ENCODE results near the gene F12. TPM values are rescaled to one million over a fixed set of nuclear protein-coding genes. Genes with fewer than 3 reads are reported as not detected.

The F12 gene
- total RNA-seq, 1 donor from 2014 or later, result 1.8 TPM

DNA sequence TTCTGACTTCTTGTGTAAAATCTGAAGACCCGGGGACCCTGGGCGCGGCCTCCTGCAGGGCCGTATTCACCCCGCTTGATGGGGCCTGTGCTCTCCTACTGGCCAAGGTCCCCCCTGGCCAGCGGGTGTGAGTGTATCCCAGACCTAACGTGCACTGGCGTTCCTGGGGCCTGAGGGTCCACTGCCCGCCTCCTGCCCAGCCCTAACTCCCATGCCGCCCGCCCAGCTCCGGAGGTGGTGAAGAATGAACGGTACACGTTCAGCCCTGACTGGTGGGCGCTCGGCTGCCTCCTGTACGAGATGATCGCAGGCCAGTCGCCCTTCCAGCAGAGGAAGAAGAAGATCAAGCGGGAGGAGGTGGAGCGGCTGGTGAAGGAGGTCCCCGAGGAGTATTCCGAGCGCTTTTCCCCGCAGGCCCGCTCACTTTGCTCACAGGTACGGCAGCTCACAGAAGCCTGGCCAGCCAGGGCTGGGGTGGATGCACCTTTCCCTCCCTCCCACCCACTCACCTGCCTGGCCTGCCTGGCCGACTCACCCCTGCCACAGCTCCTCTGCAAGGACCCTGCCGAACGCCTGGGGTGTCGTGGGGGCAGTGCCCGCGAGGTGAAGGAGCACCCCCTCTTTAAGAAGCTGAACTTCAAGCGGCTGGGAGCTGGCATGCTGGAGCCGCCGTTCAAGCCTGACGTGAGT lies 26.6 kb upstream of the F12 start:
- no peaks in the 10 kb centered on the region for H3K27me3 Mint-ChIP-seq (ENCODE audit: low read depth)
- H3K4me1 Mint-ChIP-seq (ENCODE audit: low read depth), result peaks cover 10% of the 10 kb centered on the region
- no peak for TF ChIP-seq CTCF (IDR thresholded peaks at IDR 0.05)
- H3K4me3 Mint-ChIP-seq (ENCODE audit: unreplicated experiment), result no peak overlapping the region
- no peaks in the 10 kb centered on the region for H3K9me3 Mint-ChIP-seq (ENCODE audit: low read depth)
- peaks cover 19% of the 10 kb centered on the region for H3K36me3 Mint-ChIP-seq (ENCODE audit: low read depth)
- H3K27ac Mint-ChIP-seq (ENCODE audit: unreplicated experiment), result no peak overlapping the region
- no peak for DNase-seq (ENCODE audit: low spot score)

DNA sequence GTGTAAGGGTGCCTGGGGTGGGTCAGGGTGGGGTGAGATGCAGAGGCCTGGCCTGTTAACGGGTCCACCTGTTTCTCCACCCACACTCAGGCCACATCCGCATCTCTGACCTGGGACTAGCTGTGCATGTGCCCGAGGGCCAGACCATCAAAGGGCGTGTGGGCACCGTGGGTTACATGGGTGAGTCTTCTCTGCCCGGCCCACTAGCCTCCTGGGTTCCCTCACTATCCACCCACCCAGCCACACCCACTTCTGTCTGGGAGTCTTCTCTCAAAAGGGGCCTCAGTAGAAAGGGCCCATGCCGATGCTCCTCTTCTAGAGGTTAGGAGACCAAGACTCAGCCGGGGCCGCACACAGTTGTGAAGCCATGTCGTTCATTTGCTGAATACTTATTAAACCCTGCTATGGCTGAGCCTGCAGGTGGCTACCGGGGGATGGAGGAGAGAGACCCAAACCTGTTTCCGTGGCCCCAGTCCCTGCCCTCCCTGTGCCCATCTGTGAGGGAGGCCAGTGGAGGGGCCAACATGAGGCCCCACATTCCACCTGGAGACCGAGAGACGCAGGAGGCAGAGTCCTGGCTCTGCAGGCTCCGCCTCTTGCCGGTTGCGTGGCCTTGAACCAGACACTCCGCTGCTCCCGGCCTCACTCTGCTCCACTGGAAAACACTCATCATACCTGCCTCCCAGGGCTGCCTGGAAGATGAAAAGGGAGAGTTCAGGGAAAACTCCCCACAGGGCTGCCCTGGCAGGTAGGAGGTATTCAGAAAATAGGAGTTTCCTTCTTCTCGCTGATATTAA lies 25.8 kb upstream of the F12 start:
- no peak overlapping the region for H3K4me3 Mint-ChIP-seq (ENCODE audit: unreplicated experiment)

DNA sequence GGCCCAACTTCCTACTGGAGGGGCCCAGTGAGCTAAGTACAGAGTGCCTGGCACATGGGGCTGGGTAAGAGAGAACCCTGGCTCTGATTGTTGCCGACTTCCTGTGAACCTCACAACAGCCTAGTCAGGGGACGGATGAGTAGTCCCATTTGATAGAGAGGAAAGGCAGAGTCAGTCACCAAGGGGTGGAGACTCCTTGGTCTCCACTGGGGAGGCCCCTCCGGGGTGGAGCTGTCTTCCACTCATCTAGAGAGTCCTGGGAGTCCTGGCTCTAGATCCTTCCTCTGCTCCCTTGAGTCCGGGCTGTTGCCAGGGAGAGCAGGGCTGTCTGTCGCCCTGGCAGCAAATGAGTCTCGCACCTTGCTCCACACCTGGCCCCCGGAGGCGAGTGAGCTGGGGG lies 25.1 kb upstream of the F12 start:
- TF ChIP-seq CTCF (IDR thresholded peaks at IDR 0.05), result no peak
- H3K9me3 Mint-ChIP-seq (ENCODE audit: low read depth), result no peaks in the 10 kb centered on the region
- DNase-seq (ENCODE audit: low spot score), result peak; percentile 74
- H3K27ac Mint-ChIP-seq (ENCODE audit: unreplicated experiment), result no peak overlapping the region
- H3K4me3 Mint-ChIP-seq (ENCODE audit: unreplicated experiment), result no peak overlapping the region
- no peaks in the 10 kb centered on the region for H3K27me3 Mint-ChIP-seq (ENCODE audit: low read depth)
- H3K4me1 Mint-ChIP-seq (ENCODE audit: low read depth), result peaks cover 10% of the 10 kb centered on the region
- peaks cover 18% of the 10 kb centered on the region for H3K36me3 Mint-ChIP-seq (ENCODE audit: low read depth)

More for the DNA sequence above, 25.8 kb upstream of the F12 start:
- Mint-ChIP-seq H3K4me1 (ENCODE audit: low read depth) (peaks cover 10% of the 10 kb centered on the region), H3K36me3 (ENCODE audit: low read depth) (peaks cover 22% of the 10 kb centered on the region), H3K9me3 (ENCODE audit: low read depth) (no peaks in the 10 kb centered on the region), H3K27ac (ENCODE audit: unreplicated experiment) (no peak overlapping the region), H3K27me3 (ENCODE audit: low read depth) (no peaks in the 10 kb centered on the region)
- TF ChIP-seq CTCF (IDR thresholded peaks at IDR 0.05), result no peak
- DNase-seq (ENCODE audit: low spot score), result peak; percentile 88

DNA sequence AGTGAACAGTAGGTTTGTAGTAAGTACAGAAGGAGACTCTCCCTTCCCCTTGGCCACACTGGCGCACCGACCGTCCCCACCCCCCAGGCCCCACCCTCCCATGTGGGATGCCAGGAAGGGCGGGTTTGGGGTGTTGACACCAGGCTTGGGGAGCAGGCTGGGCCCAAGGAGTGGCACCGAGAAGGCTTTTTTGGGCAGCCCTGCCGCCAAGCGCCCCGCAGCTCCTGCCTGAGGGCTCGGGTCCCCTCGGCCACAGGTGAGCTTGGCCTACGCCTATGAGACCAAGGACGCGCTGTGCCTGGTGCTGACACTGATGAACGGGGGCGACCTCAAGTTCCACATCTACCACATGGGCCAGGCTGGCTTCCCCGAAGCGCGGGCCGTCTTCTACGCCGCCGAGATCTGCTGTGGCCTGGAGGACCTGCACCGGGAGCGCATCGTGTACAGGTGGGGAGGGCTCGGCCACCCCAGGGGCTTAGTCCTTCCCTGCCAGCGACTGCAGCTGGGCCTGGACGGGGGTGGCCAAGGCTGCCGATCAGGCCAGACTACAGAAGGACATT lies 24.4 kb upstream of the F12 start:
- H3K4me3 Mint-ChIP-seq (ENCODE audit: unreplicated experiment), result no peak overlapping the region
- peak; percentile 86 for DNase-seq (ENCODE audit: low spot score)
- H3K27ac Mint-ChIP-seq (ENCODE audit: unreplicated experiment), result no peak overlapping the region
- peaks cover 12% of the 10 kb centered on the region for H3K4me1 Mint-ChIP-seq (ENCODE audit: low read depth)
- no peaks in the 10 kb centered on the region for H3K9me3 Mint-ChIP-seq (ENCODE audit: low read depth)
- TF ChIP-seq CTCF (IDR thresholded peaks at IDR 0.05), result no peak
- peaks cover 17% of the 10 kb centered on the region for H3K36me3 Mint-ChIP-seq (ENCODE audit: low read depth)
- H3K27me3 Mint-ChIP-seq (ENCODE audit: low read depth), result no peaks in the 10 kb centered on the region

DNA sequence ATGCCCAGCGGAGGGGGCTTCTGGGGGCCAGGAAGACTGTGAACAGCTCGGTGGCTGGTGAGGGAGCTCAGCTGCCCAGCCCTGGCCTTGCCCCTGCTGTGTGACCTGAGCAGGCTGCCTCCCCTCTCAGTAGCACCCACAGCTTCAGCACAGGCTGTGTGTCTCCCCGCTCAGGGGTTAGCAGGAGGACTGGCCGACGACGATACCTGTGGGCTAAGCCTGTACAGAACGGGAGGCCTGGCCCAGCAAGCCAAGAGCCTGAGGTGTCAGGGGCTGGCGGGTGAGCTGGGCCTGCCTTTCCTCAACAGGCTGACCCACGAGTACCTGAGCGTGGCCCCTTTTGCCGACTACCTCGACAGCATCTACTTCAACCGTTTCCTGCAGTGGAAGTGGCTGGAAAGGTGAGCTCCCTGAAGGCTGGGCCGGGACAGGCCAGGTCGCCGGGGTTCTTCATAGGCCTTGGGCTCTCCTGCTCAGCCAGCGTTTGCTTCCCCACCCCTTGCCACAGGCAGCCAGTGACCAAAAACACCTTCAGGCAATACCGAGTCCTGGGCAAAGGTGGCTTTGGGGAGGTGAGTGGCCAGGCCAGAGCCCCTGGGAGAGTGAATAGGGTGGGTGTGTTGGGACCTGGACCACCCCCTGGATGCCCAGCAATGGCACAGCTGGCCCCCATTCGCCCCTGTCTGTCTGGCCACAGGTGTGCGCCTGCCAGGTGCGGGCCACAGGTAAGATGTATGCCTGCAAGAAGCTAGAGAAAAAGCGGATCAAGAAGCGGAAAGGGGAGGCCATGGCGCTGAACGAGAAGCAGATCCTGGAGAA lies 23.7 kb upstream of the F12 start:
- Mint-ChIP-seq H3K27me3 (ENCODE audit: low read depth) (no peaks in the 10 kb centered on the region), H3K9me3 (ENCODE audit: low read depth) (no peaks in the 10 kb centered on the region), H3K4me3 (ENCODE audit: unreplicated experiment) (no peak overlapping the region), H3K27ac (ENCODE audit: unreplicated experiment) (no peak overlapping the region), H3K36me3 (ENCODE audit: low read depth) (peaks cover 12% of the 10 kb centered on the region), H3K4me1 (ENCODE audit: low read depth) (peaks cover 9% of the 10 kb centered on the region)
- TF ChIP-seq CTCF (IDR thresholded peaks at IDR 0.05), result no peak
- DNase-seq (ENCODE audit: low spot score), result peak; percentile 86
